ENCODE data around the gene DOCK1. TPM values are rescaled to one million over a fixed set of nuclear protein-coding genes. Genes with fewer than 3 reads are reported as not detected.

The DOCK1 gene
- total RNA-seq, 4 donors from 2014 or later = 60.6 to 136 (median 92.7) TPM

GRCh38 chr10:126953886-126954285 is 48.7 kb downstream of the DOCK1 start:
- TF ChIP-seq, protein P1, sequence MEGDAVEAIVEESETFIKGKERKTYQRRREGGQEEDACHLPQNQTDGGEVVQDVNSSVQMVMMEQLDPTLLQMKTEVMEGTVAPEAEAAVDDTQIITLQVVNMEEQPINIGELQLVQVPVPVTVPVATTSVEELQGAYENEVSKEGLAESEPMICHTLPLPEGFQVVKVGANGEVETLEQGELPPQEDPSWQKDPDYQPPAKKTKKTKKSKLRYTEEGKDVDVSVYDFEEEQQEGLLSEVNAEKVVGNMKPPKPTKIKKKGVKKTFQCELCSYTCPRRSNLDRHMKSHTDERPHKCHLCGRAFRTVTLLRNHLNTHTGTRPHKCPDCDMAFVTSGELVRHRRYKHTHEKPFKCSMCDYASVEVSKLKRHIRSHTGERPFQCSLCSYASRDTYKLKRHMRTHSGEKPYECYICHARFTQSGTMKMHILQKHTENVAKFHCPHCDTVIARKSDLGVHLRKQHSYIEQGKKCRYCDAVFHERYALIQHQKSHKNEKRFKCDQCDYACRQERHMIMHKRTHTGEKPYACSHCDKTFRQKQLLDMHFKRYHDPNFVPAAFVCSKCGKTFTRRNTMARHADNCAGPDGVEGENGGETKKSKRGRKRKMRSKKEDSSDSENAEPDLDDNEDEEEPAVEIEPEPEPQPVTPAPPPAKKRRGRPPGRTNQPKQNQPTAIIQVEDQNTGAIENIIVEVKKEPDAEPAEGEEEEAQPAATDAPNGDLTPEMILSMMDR (IDR thresholded peaks at IDR 0.05) = no peak
- TF ChIP-seq POLR2AphosphoS5 (IDR thresholded peaks at IDR 0.05) = no peak
- TF ChIP-seq EP300 (IDR thresholded peaks at IDR 0.05) = no peak
- TF ChIP-seq POLR2A (IDR thresholded peaks at IDR 0.05) = no peak

DNA sequence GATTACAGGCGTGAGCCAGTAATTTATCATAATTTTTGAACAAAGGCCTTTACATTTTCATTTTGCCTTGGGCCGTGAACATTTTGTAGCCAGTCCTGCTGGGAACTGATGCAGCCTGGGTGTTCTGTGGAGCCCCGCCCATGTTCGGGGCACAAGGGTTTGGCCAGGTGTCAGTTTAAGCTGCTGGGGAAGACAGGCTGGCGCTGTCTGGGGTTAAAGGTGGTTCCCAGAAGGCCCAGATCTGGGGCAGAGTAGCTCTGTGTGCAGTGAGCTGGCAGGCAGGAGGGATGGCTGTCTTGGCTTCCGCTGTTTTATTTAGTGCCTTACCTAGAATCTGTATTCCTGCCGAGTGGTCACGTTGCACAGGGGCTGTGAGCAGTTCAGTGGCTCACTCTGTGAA is 50.2 kb downstream of the DOCK1 start:
- peak overlapping the region; percentile 61 for H3K27ac ChIP-seq
- peaks cover 18% of the 10 kb centered on the region for H3K4me1 ChIP-seq
- DNase-seq (ENCODE audit: low spot score in 2 of 2) = peak in 1 of 2 donors; percentile 78
- WGBS = 42% methylated on average over 7 of the region's 8 CpGs
- no peaks in the 10 kb centered on the region for H3K9me3 ChIP-seq
- no peaks in the 10 kb centered on the region for H3K27me3 ChIP-seq
- TF ChIP-seq POLR2AphosphoS5 (IDR thresholded peaks at IDR 0.05) (no peak), POLR2A (IDR thresholded peaks at IDR 0.05) (no peak)
- no peaks in the 10 kb centered on the region for H3K36me3 ChIP-seq
- no peak overlapping the region for H3K4me3 ChIP-seq

More at GRCh38 chr10:126953886-126954285, 48.7 kb downstream of the DOCK1 start:
- peaks cover 18% of the 10 kb centered on the region for H3K4me1 ChIP-seq
- no peaks in the 10 kb centered on the region for H3K36me3 ChIP-seq
- DNase-seq (ENCODE audit: low spot score in 2 of 2) = peak in 1 of 2 donors; percentile 23
- no peak overlapping the region for H3K27ac ChIP-seq
- WGBS = 95% methylated on average over 5 of the region's 5 CpGs
- H3K9me3 ChIP-seq = no peaks in the 10 kb centered on the region
- H3K27me3 ChIP-seq = no peaks in the 10 kb centered on the region
- no peak overlapping the region for H3K4me3 ChIP-seq

DNA sequence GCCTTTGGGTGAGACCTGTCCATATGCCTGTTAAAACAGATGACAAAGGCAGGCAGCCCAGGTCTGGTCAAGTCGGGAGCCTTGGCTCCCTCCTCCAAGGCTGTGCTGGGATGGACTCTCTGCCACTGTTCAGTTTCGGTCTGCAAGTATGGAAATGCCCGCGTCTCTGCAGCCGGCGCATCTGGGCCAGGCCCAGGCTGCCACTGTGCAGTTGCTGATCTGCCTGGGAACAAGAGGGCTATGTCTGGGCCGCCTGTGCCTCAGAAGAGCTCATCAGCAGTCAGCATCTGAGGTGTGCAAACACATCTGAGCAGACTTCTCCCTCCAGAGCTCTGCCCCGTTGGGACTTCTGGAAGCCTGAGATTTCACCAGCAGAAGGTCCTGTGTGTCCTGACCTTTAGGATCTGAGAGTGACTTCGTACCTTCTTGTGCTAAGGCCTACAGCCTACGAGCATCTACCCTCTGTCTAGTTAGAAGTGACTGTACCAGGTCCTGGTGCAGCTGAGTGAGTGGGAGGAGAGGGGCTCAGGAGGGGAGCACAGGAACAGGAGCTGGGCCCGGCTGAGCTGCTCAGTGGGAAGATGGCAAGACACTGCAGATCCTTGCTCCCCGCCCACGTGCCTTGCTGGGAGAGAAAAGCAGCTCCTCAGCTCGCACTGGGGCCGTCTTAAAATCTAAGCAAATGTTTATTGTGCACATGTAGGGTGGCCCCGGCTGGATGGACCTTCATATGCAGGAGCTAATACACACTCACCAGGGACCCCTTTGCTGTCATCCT is 50.9 kb downstream of the DOCK1 start:
- Histone ChIP-seq H3K9me3 (no peaks in the 10 kb centered on the region), H3K4me3 (no peak overlapping the region), H3K27me3 (no peaks in the 10 kb centered on the region), H3K36me3 (no peaks in the 10 kb centered on the region), H3K4me1 (peaks cover 18% of the 10 kb centered on the region), H3K27ac (peak overlapping the region; percentile 61)
- TF ChIP-seq POLR2AphosphoS5 (IDR thresholded peaks at IDR 0.05) (no peak), POLR2A (IDR thresholded peaks at IDR 0.05) (no peak), EP300 (IDR thresholded peaks at IDR 0.05) (no peak)
- TF ChIP-seq, protein P1 (IDR thresholded peaks at IDR 0.05) = no peak
- 62% methylated on average over 8 of the region's 16 CpGs for WGBS
- DNase-seq (ENCODE audit: low spot score in 2 of 2) = peak in 1 of 2 donors; percentile 80

DNA sequence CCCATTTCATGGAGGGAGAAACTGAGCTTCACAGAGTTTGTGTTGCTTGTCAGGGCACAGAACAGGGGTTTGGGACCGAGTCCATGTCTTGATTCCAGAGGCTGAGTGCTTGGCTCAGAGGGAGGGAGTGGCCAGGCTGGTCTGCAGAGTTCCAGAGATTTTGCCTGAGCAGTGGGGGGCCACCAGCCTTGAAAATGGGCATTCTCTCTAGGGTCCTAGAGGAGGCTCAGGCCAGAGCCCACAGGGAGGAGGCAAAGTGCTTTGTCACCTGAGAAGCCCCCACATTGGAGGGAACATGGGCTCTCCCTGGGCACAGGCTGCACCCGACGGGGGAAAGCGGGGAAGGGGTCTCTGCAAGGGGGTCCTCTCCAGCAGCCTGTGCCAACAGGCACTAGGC is 51.5 kb downstream of the DOCK1 start:
- 90% methylated on average over 3 of the region's 4 CpGs for WGBS

GRCh38 chr10:126957111-126957510 is 51.9 kb downstream of the DOCK1 start:
- Histone ChIP-seq H3K4me3 (no peak overlapping the region), H3K9me3 (no peaks in the 10 kb centered on the region), H3K27me3 (no peaks in the 10 kb centered on the region), H3K36me3 (no peaks in the 10 kb centered on the region), H3K4me1 (peaks cover 18% of the 10 kb centered on the region), H3K27ac (no peak overlapping the region)
- peak in 1 of 2 donors; percentile 41 for DNase-seq (ENCODE audit: low spot score in 2 of 2)
- TF ChIP-seq EP300 (IDR thresholded peaks at IDR 0.05) (no peak), POLR2A (IDR thresholded peaks at IDR 0.05) (no peak), POLR2AphosphoS5 (IDR thresholded peaks at IDR 0.05) (no peak)
- TF ChIP-seq, protein P1 (IDR thresholded peaks at IDR 0.05) = no peak
- 73% methylated on average over 8 of the region's 8 CpGs for WGBS

More for the DNA sequence above, 51.5 kb downstream of the DOCK1 start:
- Histone ChIP-seq H3K27ac (no peak overlapping the region), H3K4me1 (peaks cover 18% of the 10 kb centered on the region), H3K9me3 (no peaks in the 10 kb centered on the region), H3K27me3 (no peaks in the 10 kb centered on the region), H3K36me3 (no peaks in the 10 kb centered on the region), H3K4me3 (no peak overlapping the region)
- TF ChIP-seq EP300 (IDR thresholded peaks at IDR 0.05) (no peak), POLR2AphosphoS5 (IDR thresholded peaks at IDR 0.05) (no peak), POLR2A (IDR thresholded peaks at IDR 0.05) (no peak)
- TF ChIP-seq, protein P1 (IDR thresholded peaks at IDR 0.05) = no peak
- DNase-seq (ENCODE audit: low spot score in 2 of 2) = peak in 1 of 2 donors; percentile 41
